ENCODE data around the gene MALT1. TPM values are rescaled to one million over a fixed set of nuclear protein-coding genes. Genes with fewer than 3 reads are reported as not detected.

The MALT1 gene
- total RNA-seq, 1 donor from 2014 or later: 28.4 TPM

GRCh38 chr18:58676270-58676669 lies 5.0 kb downstream of the MALT1 start:
- H3K27ac Mint-ChIP-seq: no peak overlapping the region

GRCh38 chr18:58682429-58683069 lies 11.3 kb downstream of the MALT1 start:
- Mint-ChIP-seq H3K27ac (peak overlapping the region; percentile 26), H3K27me3 (ENCODE audit: insufficient read depth, low read depth) (no peaks in the 10 kb centered on the region), H3K4me3 (no peak overlapping the region), H3K36me3 (peaks cover 39% of the 10 kb centered on the region), H3K4me1 (peaks cover 2% of the 10 kb centered on the region), H3K9me3 (peaks cover 7% of the 10 kb centered on the region)
- Histone ChIP-seq H4K20me1 (ENCODE audit: low read depth) (no peaks in the 10 kb centered on the region), H3K9me3 (ENCODE audit: low read depth) (no peaks in the 10 kb centered on the region), H3F3A (ENCODE audit: low read depth) (no peaks in the 10 kb centered on the region), H3K4me1 (no peaks in the 10 kb centered on the region), H3K4me3 (no peak overlapping the region), H3K4me2 (no peak overlapping the region), H3K79me2 (ENCODE audit: low read depth) (peaks cover 28% of the 10 kb centered on the region), H2AFZ (replicated peaks) (no peak overlapping the region), H3K27me3 (no peaks in the 10 kb centered on the region), H3K27ac (no peak overlapping the region), H3K9ac (no peak overlapping the region), H3K36me3 (no peaks in the 10 kb centered on the region)
- no peak for TF ChIP-seq EZH2 (IDR thresholded peaks at IDR 0.05)
- no peak for TF ChIP-seq EZH2phosphoT487 (IDR thresholded peaks at IDR 0.05)
- TF ChIP-seq, protein P1, sequence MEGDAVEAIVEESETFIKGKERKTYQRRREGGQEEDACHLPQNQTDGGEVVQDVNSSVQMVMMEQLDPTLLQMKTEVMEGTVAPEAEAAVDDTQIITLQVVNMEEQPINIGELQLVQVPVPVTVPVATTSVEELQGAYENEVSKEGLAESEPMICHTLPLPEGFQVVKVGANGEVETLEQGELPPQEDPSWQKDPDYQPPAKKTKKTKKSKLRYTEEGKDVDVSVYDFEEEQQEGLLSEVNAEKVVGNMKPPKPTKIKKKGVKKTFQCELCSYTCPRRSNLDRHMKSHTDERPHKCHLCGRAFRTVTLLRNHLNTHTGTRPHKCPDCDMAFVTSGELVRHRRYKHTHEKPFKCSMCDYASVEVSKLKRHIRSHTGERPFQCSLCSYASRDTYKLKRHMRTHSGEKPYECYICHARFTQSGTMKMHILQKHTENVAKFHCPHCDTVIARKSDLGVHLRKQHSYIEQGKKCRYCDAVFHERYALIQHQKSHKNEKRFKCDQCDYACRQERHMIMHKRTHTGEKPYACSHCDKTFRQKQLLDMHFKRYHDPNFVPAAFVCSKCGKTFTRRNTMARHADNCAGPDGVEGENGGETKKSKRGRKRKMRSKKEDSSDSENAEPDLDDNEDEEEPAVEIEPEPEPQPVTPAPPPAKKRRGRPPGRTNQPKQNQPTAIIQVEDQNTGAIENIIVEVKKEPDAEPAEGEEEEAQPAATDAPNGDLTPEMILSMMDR (IDR thresholded peaks at IDR 0.05): no peak
- DNase-seq (ENCODE audit: low spot score): no peak

More at GRCh38 chr18:58676270-58676669, 5.0 kb downstream of the MALT1 start:
- H3K36me3 ChIP-seq: no peaks in the 10 kb centered on the region
- Mint-ChIP-seq H3K27me3 (ENCODE audit: insufficient read depth, low read depth) (no peaks in the 10 kb centered on the region), H3K4me1 (peaks cover 20% of the 10 kb centered on the region), H3K4me3 (no peak overlapping the region), H3K36me3 (peaks cover 30% of the 10 kb centered on the region), H3K9me3 (peaks cover 7% of the 10 kb centered on the region)
- no peak overlapping the region for H3K9ac ChIP-seq
- no peaks in the 10 kb centered on the region for H3K9me3 ChIP-seq (ENCODE audit: low read depth)
- H4K20me1 ChIP-seq (ENCODE audit: low read depth): peaks cover 16% of the 10 kb centered on the region
- H3K4me3 ChIP-seq: no peak overlapping the region
- H3K27ac ChIP-seq: no peak overlapping the region
- H2AFZ ChIP-seq (replicated peaks): no peak overlapping the region
- H3K79me2 ChIP-seq (ENCODE audit: low read depth): peaks cover 74% of the 10 kb centered on the region
- peaks cover 13% of the 10 kb centered on the region for H3K4me1 ChIP-seq
- H3K4me2 ChIP-seq: no peak overlapping the region
- H3K27me3 ChIP-seq: no peaks in the 10 kb centered on the region
- H3F3A ChIP-seq (ENCODE audit: low read depth): peaks cover 6% of the 10 kb centered on the region
- no peak for DNase-seq (ENCODE audit: low spot score)
- TF ChIP-seq EZH2 (IDR thresholded peaks at IDR 0.05) (no peak), EZH2phosphoT487 (IDR thresholded peaks at IDR 0.05) (no peak)
- TF ChIP-seq, protein P1 (IDR thresholded peaks at IDR 0.05): no peak

- no peaks in the 10 kb centered on the region for H3K27me3 ChIP-seq
- TF ChIP-seq EZH2 (IDR thresholded peaks at IDR 0.05): no peak
- TF ChIP-seq, protein P1 (IDR thresholded peaks at IDR 0.05): no peak
- TF ChIP-seq EZH2phosphoT487 (IDR thresholded peaks at IDR 0.05): no peak
- no peak overlapping the region for H3K4me2 ChIP-seq
- Mint-ChIP-seq H3K4me1 (peaks cover 5% of the 10 kb centered on the region), H3K36me3 (peaks cover 50% of the 10 kb centered on the region), H3K4me3 (no peak overlapping the region), H3K27ac (no peak overlapping the region), H3K9me3 (peaks cover 2% of the 10 kb centered on the region), H3K27me3 (ENCODE audit: insufficient read depth, low read depth) (peaks cover 3% of the 10 kb centered on the region)
- no peak overlapping the region for H3K27ac ChIP-seq
- H3K36me3 ChIP-seq: no peaks in the 10 kb centered on the region
- no peak overlapping the region for H3K4me3 ChIP-seq
- no peaks in the 10 kb centered on the region for H3K79me2 ChIP-seq (ENCODE audit: low read depth)
- no peak overlapping the region for H2AFZ ChIP-seq (replicated peaks)
- no peaks in the 10 kb centered on the region for H4K20me1 ChIP-seq (ENCODE audit: low read depth)
- H3K9me3 ChIP-seq (ENCODE audit: low read depth): no peaks in the 10 kb centered on the region
- no peaks in the 10 kb centered on the region for H3K4me1 ChIP-seq
- DNase-seq (ENCODE audit: low spot score): no peak
- no peak overlapping the region for H3K9ac ChIP-seq
- H3F3A ChIP-seq (ENCODE audit: low read depth): no peaks in the 10 kb centered on the region
Measured at GRCh38 chr18:58687871-58688308, 16.6 kb downstream of the MALT1 start.
